Stimulated activated CD4-positive, alpha-beta T cell treated with anti-CD3 and anti-CD28 coated beads, Interleukin-2, amount 100 ng/mL, for 48 hours (primary cell): Measurements from ENCODE around the gene SHANK3.

ENCODE experiments used
- DNase-seq, 2 donors: peaks; one replicate each; pipeline ENCODE4 v3.0.0-alpha.2; 2020

The SHANK3 gene

DNA sequence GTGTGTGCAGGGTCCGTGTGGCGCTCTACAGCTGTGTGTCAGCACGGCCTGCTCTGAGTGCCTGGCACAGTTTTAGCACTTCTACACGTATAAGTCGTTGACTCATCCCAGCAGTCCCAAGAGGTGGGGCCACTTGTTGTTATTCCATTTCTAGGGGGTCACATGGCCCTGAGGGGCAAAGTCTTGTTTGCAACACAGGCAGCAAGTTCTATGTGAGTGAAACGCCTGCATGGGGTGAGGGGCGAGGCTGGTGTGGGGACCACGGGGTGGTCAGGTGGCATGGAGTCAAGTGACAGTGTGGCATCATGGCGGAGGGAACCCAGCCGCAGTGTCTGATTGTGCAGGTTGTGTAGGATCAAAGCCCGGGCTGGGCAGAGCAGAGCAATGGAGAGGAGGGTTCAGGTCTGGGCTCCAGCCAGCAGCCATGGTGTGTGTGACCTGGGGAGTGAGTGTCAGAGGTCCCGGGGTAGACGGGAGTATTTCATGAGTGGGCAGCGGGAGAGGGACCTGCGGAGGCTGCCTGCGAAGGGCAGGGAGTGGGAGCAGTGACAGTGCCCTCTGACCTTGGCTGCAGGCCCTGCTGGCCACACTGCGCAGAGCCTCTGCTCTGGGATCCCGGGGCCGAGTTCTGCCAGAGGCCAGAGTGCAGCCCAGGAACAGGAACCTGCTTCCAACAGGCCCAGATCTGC, 27.9 kb downstream of the SHANK3 start:
- DNase-seq: no peak

DNA sequence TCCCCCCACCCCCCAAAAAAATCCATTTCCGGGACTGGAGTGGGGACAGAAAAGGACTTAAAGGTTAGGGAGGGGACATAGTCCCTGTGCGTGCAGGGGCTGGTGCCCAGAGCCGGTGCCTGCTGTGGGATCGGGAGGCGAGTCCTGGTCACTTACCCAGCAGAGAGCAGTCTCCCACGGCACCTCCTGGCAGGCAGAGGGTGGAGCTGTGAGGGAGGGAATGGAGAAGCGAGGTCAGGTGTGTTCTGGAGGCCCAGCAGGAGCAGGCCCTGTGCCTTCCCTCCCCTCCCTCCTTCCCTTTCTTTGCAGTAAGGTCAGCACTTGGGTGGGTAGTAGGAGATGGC, 28.4 kb downstream of the SHANK3 start:
- no peak for DNase-seq

DNA sequence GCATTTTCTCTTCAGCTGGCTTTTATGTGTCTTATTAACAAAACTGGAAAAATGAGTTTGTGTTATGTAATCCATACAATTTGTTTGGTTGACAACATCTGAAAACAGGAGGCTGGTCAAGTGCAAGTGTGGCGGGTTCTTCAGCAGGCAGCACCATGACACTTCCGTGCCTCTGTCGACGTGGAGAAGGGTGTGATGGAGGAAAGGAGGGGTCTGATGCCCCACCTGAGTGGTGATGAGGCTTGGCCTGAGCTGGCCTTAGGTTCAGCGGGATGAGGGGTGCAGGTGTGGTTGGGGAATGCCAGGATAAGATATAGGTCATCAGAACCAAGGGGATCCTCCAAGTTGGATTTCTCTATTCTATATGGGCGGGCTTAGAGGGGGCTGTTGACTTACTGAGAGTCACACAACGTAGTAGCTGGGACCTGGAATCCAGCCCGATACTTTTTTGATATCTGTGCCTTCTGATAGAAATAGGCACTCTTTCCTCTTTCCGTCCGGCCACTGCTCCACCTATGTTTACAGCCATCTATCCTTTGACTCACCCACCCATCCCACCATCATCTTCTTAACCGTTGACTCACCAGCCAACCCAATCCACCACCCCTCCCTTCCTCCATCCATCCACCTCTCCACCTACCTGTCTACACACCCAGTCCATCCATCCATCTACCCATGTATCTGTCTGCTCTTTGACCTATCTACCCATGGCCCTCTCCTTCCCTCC, 29.0 kb downstream of the SHANK3 start:
- DNase-seq: no peak

- DNase-seq: no peak
Observed at GRCh38 chr22:50702261-50702671, 29.6 kb downstream of the SHANK3 start.

- DNase-seq: no peak
Observed at GRCh38 chr22:50702821-50703725, 30.4 kb downstream of the SHANK3 start.

DNA sequence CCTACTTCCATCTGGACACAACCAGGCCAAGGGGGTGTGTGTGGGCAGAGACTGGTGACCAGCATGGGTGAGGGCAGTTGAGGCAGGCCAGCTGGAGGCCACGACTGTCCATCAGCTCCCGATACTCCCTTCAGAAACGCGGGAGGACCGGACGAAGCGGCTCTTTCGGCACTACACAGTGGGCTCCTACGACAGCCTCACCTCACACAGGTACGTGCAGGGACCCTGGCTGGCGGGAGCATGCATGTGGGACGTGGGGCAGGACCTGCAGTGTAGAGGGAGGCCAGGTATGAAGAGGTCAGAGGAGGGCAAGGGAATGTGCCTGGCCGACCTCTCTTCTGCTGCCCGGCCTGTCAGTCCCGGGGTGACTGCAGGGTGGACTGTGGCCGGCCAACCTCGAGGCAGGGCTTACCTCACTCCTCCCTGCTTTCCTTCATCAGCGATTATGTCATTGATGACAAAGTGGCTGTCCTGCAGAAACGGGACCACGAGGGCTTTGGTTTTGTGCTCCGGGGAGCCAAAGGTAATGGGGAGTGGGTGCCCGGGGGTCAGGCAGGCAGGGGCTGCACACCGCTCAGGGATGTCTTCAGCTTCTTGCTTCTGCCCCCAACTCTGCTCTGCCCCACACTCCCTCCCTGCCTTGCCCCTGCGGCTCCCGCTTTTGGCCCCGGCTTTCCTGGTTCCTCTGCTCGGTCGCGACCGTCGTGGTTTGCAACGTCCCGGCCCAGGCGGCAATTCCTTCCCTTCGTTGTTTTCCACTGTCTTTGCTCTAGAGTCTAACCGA, 31.3 kb downstream of the SHANK3 start:
- DNase-seq: no peak

DNA sequence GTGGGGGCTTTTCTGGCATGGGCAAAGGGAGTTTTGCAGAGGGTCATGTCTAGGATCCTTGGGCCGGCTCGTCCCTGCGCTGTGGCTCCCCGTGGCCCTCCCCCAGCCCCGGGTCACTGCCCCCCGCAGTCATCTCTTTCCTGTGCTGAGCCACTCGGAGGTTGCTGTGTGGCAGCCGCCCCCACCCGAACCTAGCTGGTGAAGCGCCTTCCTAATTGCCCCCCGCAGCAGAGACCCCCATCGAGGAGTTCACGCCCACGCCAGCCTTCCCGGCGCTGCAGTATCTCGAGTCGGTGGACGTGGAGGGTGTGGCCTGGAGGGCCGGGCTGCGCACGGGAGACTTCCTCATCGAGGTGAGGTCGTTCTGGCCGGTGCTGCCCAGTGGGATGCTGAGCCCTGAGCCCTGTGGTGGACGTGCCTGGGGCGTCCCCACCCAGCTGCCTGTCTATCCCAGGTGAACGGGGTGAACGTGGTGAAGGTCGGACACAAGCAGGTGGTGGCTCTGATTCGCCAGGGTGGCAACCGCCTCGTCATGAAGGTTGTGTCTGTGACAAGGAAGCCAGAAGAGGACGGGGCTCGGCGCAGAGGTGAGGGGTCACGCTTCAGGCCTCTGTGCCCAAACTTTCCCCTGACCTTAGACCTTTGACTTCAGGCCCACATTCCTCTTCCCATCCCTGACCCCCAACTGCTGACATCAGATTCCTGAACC, 32.0 kb downstream of the SHANK3 start:
- DNase-seq: no peak

DNA sequence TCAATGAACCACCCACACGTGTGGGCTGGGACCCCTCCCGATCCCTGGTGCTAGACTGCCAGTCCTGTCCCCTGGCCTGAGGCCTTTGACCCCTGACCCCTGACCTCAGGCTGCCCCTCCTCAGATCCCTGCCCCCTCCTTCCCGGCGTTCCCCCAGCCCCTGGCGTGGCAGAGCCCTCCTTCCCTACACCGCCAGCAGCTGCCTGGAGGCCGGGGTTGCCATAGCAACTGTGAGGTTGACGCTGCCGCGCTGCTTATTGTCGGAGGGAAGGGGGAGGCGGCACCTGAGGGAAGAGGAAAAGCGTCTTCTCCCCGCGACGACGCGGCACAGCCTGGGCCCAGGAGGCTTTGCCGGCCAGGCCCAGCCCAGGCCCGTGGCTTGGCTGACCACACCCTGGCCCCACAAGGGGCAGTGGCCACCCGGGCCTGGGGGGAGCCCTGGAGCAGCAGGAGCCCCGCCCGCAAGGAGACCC, 32.6 kb downstream of the SHANK3 start:
- no peak for DNase-seq

GRCh38 chr22:50705851-50706351, 33.3 kb downstream of the SHANK3 start:
- no peak for DNase-seq

- no peak for DNase-seq
Observed at GRCh38 chr22:50706481-50707125, 34.0 kb downstream of the SHANK3 start.

DNA sequence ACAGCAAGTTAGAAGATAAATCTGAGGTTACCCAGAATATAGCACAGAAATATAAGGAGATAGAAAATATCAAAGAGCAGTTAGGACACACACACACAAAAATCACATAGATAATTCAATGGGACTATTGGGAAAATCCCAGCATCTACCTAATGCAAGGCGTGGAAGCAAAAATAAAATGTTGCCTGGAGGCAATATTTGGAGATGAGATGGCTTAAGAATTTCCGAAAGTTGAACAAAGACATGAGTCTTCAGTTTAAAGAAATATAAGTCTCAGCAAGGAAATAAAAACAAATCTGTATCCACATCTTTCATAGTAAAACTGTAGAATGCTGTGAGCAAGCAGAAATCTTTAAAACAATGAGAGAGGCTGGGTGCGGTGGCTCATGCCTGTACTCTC, 35.9 kb downstream of the SHANK3 start:
- DNase-seq: no peak

DNA sequence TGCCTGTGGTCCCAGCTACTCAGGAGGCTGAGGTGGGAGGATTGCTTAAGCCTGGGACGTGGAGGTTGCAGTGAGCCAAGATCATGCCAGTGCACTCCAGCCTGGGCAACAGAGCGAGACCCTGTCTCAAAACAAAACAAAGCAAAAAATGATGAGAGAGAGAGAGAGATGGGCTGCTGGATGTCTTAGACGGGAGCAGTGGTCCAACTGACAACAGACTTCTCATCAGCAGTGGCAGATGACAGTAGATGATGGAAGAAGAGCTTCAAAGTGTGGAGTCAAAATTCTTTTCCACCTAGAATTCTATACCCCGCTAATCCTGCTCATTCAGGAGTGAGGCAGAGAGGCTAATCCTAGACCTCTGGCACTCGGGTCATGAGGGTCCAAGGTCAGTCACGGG, 36.4 kb downstream of the SHANK3 start:
- DNase-seq: no peak

DNA sequence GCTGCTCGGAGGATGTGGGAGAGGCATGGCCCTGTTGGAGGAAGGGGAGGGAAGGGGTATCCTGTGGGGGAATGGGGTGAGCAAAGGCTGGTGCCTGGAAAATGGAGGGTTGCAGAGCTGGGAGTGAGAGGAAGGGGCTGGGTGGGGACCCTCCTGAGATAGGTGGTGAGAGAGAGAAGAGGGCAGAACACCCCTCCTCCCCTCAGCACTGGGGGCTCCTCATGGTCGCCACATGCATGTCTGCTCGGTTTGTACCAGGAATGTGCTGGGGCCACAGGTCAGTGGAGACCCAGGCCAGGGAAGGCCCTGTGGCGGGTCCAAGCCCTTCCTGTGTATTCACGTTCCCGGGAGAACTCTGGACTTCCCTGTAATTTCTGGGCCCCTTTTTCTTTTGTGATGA, 37.6 kb downstream of the SHANK3 start:
- DNase-seq: no peak

DNA sequence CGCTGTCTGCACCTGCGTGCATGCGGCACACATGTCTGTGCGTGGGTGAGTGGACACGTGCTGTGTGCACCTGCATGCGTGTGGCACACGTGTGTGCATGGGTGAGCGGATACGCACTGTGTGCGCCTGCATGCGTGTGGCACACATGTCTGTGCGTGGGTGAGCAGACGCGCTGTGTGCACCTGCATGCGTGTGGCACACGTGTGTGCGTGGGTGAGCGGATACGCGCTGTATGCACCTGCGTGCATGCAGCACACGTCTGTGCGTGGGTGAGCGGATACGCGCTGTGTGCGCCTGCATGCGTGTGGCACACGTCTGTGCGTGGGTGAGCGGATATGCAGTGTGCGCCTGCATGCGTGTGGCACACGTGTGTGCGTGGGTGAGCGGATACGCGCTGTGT, 38.3 kb downstream of the SHANK3 start:
- DNase-seq: no peak

DNA sequence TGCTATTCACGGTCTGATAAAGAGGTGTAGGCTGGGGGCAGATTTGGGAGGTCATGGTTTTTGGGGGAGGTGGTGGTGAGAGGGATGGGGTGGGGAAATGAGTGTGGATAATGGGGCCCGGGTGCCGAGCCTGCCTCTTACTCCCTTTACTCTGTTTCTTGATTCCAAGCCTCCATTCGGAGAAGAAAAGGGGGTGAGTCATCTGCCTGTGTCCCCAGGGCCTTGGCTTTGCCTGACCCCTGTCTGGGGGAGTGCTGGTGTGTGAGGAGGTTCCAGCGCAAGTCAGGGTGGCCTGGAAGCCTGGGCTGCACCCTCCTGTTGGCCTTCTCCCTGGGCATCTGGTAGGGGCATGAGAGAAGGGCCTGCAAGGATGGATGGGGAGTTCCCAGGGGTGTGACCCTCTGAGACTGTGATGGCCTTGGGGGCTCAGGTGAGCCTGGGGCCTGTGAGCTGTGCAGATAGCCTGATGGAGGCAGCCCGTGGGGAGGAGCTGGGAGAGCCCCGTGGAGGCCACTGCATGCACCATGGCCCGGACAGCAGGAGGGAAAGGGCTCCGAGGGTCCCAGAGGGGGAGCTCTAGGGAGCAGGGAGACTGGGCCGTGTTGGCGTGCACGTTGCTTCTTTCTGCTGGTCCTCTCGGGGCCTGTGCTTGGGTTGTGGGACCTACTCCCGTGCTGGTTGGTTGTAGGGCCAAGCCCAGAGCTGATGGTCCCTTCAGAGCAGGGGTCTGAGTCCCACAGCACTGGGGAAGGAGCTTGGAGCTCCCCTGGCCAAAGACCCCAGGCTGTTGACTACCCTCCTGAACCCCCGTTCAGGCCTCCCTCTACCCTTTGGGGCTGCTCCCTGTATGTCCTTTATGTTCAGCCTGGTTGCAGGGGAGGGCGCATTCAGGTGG, 39.1 kb downstream of the SHANK3 start:
- no peak for DNase-seq

- no peak for DNase-seq
Observed at GRCh38 chr22:50712341-50713007, 39.9 kb downstream of the SHANK3 start.

GRCh38 chr22:50713008-50713385, 40.4 kb downstream of the SHANK3 start:
- DNase-seq: no peak

DNA sequence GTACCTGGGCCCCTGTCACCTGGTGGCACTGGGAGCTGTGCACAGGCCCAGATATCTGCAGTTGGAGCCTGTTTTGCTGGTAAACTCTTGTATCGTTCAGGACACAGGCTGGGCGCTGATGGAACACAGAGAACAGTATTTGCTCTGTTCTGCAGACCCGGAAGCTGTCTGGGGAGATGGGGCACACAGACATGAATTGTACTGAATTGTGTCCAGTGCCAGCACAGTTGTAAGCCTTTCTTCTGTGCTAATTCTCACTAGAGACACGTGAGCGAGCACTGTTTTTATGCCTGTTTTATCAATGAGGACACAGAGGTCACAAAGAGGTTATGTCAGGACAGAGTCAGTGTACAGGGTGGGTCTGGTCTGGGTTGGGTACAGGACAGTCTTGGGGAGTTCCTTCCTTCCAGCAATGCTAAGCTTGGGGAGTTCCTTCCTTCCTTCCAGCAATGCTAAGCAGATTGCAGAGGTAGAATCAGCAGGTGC, 41.0 kb downstream of the SHANK3 start:
- no peak for DNase-seq

GRCh38 chr22:50714150-50714549, 41.5 kb downstream of the SHANK3 start:
- no peak for DNase-seq
